NCI-H187 (cell line): ENCODE results near the gene ADGRG3.
"Not testable (repeated sequence)": the region's sequence is repeated elsewhere in the genome, so short reads cannot be mapped to it uniquely, and the experiment has no call there.

Source experiments
- DNase-seq, 2 experiments: peaks; one replicate each; lab custom pipeline; 2025; lab: John Stamatoyannopoulos, UW

Gene ADGRG3

GRCh38 chr16:57721356-57722209 is 53.5 kb downstream of the ADGRG3 start:
- DNase-seq, result no peak

GRCh38 chr16:57722210-57722499 is 54.0 kb downstream of the ADGRG3 start:
- no peak for DNase-seq

GRCh38 chr16:57722651-57723050 is 54.5 kb downstream of the ADGRG3 start:
- DNase-seq, result no peak

- no peak for DNase-seq
These were observed 55.1 kb downstream of the ADGRG3 start for GRCh38 chr16:57723170-57723569.

GRCh38 chr16:57724531-57724930 is 56.4 kb downstream of the ADGRG3 start:
- no peak for DNase-seq

- no peak for DNase-seq
These were observed 57.0 kb downstream of the ADGRG3 start for GRCh38 chr16:57725151-57725550.

- no peak for DNase-seq
These were observed 57.4 kb downstream of the ADGRG3 start for GRCh38 chr16:57725554-57725953.

GRCh38 chr16:57725976-57726375 is 57.9 kb downstream of the ADGRG3 start:
- DNase-seq, result no peak

GRCh38 chr16:57726433-57726947 is 58.4 kb downstream of the ADGRG3 start:
- no peak for DNase-seq

GRCh38 chr16:57727610-57728009 is 59.5 kb downstream of the ADGRG3 start:
- no peak for DNase-seq

GRCh38 chr16:57728336-57729181 is 60.5 kb downstream of the ADGRG3 start:
- no peak for DNase-seq

GRCh38 chr16:57729182-57729484 is 61.0 kb downstream of the ADGRG3 start:
- DNase-seq, result no peak

GRCh38 chr16:57729852-57730251 is 61.7 kb downstream of the ADGRG3 start:
- DNase-seq, result not testable (repeated sequence)

GRCh38 chr16:57730771-57731730 is 62.9 kb downstream of the ADGRG3 start:
- no peak for DNase-seq

- DNase-seq, result no peak
These were observed 63.9 kb downstream of the ADGRG3 start for GRCh38 chr16:57732037-57732436.

- DNase-seq, result no peak
These were observed 64.6 kb downstream of the ADGRG3 start for GRCh38 chr16:57732714-57733113.

GRCh38 chr16:57734308-57734924 is 66.3 kb downstream of the ADGRG3 start:
- DNase-seq, result no peak

- DNase-seq, result peak; percentile 88 to 94
These were observed 67.0 kb downstream of the ADGRG3 start for GRCh38 chr16:57734925-57735754.

- no peak for DNase-seq
These were observed 67.8 kb downstream of the ADGRG3 start, which contains the start of gene KATNB1 for GRCh38 chr16:57735755-57736418. Gene KATNB1 (plus strand): TSS chr16:57735770. CDS start chr16:57737244, 1,474 bp downstream.
